IPS-18a (cell line): ENCODE data around the gene PLEKHA5.
"Not testable (repeated sequence)": the region's sequence is repeated elsewhere in the genome, so short reads cannot be mapped to it uniquely, and the experiment has no call there.

Source experiments
- H3K27ac ChIP-seq: one replicate; pipeline ENCODE4 v1.5.1; 2013; ENCODE audit warnings: low read length
- H3K27me3 ChIP-seq: one replicate; pipeline ENCODE4 v1.6.1; 2013; ENCODE audit warnings: mild to moderate bottlenecking, low read length; ENCODE audit not compliant: control insufficient read depth, insufficient read depth
- H3K36me3 ChIP-seq: one replicate; pipeline ENCODE4 v1.6.1; 2013; ENCODE audit warnings: low read depth, low read length; ENCODE audit not compliant: control insufficient read depth
- H3K4me1 ChIP-seq: one replicate; pipeline ENCODE4 v1.6.1; 2013; ENCODE audit warnings: low read depth, low read length; ENCODE audit not compliant: control insufficient read depth
- H3K4me3 ChIP-seq: one replicate; pipeline ENCODE4 v1.5.1; 2013; ENCODE audit warnings: low read length
- H3K9ac ChIP-seq: one replicate; pipeline ENCODE4 v1.6.1; 2013; ENCODE audit warnings: mild to moderate bottlenecking, low read length, moderate library complexity
- H3K9me3 ChIP-seq: one replicate; pipeline ENCODE4 v1.6.1; 2013; ENCODE audit warnings: low read depth, low read length; ENCODE audit not compliant: control insufficient read depth

PLEKHA5 gene

GRCh38 chr12:19170286-19170685 is 40.8 kb downstream of the PLEKHA5 start:
- H3K9ac ChIP-seq, H3K36me3 ChIP-seq, H3K27ac ChIP-seq, H3K27me3 ChIP-seq, H3K9me3 ChIP-seq, H3K4me3 ChIP-seq: not testable (repeated sequence)
- H3K4me1 ChIP-seq: peaks cover 25% of the 10 kb centered on the region

DNA sequence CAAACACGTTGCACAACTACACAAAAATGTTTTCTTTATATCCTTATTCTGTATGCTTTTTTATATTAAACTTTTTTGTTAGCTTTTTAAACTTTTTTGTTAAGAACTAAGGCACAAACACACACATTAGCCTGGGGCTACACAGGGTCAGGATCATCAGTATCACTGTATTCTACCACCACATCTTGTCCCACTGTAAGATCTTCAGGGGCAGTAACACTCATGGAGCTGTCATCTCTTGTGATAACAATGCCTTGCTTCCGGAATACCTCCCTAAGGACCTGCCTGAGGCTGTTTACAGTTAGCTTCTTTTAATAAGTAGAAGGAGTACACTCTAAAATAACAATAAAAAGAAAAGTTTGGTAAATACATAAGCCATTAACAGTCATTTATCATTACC is 42.2 kb downstream of the PLEKHA5 start:
- Histone ChIP-seq H3K9ac (no peak overlapping the region), H3K9me3 (no peaks in the 10 kb centered on the region), H3K27ac (no peak overlapping the region), H3K4me3 (no peak overlapping the region), H3K4me1 (peaks cover 15% of the 10 kb centered on the region), H3K36me3 (no peaks in the 10 kb centered on the region), H3K27me3 (no peaks in the 10 kb centered on the region)

- no peaks in the 10 kb centered on the region for H3K27me3 ChIP-seq
- no peaks in the 10 kb centered on the region for H3K9me3 ChIP-seq
- H3K4me1 ChIP-seq: peaks cover 1% of the 10 kb centered on the region
- H3K4me3 ChIP-seq: no peak overlapping the region
- H3K36me3 ChIP-seq: no peaks in the 10 kb centered on the region
- H3K9ac ChIP-seq: no peak overlapping the region
- no peak overlapping the region for H3K27ac ChIP-seq
Measured at GRCh38 chr12:19177754-19178153, 48.2 kb downstream of the PLEKHA5 start.

DNA sequence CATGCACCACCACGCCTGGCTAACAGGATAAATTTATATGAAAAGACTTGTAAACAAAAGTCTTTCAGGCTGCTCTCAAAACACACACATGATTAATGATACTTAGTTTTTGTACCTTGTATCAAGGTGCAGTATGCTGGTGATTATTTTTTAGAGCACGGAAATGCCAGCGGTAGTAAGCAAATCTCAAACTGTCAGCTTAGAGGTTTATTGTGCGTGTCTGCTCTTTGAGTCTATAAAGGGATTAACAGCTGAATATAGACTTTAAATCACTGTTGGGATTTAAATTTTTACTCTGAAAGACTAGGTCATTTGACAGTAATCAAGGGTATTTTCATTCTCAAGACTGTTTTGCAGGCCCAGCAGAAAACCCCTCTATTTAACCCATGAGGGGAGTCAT is 50.5 kb downstream of the PLEKHA5 start:
- peaks cover 14% of the 10 kb centered on the region for H3K4me1 ChIP-seq
- H3K9ac ChIP-seq: no peak overlapping the region
- no peak overlapping the region for H3K4me3 ChIP-seq
- H3K27ac ChIP-seq: no peak overlapping the region
- no peaks in the 10 kb centered on the region for H3K9me3 ChIP-seq
- no peaks in the 10 kb centered on the region for H3K27me3 ChIP-seq
- H3K36me3 ChIP-seq: no peaks in the 10 kb centered on the region

- no peaks in the 10 kb centered on the region for H3K27me3 ChIP-seq
Measured at GRCh38 chr12:19181666-19182426, 52.3 kb downstream of the PLEKHA5 start.

DNA sequence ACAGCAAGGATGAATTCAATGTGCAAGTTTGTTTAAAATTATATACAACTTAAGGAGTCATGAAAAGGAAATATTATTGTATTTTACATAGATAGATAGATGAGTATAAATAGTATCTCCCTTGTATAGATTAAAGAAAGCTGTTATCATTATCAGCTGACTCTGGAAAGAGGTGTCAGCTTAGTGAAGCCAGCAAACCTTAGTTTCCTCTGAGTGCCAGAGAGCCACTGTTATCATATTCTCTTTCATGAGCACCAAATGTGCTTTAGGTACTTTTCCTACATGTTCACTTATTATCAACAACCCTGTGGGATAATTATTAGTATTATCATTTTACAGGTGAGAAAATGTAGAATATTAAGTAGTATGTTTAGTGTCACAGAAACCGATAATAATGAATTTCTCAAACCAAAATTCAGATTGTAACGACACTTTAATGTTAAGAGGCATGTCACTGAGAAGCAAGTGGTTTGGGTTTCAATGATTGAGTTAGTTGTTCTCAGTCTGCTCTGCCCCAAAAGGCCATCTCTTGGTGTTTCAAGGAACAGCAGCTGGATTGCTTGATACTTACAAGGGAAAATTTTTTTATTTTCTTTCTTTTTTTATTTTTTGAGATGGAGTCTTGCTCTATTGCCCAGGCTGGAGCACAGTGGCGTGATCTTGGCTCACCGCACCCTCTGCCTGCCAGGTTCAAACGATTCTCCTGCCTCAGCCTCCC is 53.7 kb downstream of the PLEKHA5 start:
- Histone ChIP-seq H3K9ac (no peak overlapping the region), H3K9me3 (no peaks in the 10 kb centered on the region), H3K36me3 (no peaks in the 10 kb centered on the region), H3K4me1 (peaks cover 41% of the 10 kb centered on the region), H3K27me3 (no peaks in the 10 kb centered on the region), H3K4me3 (no peak overlapping the region), H3K27ac (no peak overlapping the region)

More at GRCh38 chr12:19181666-19182426, 52.3 kb downstream of the PLEKHA5 start:
- no peaks in the 10 kb centered on the region for H3K9me3 ChIP-seq
- no peak overlapping the region for H3K27ac ChIP-seq
- H3K4me1 ChIP-seq: peaks cover 33% of the 10 kb centered on the region
- no peaks in the 10 kb centered on the region for H3K36me3 ChIP-seq
- no peak overlapping the region for H3K9ac ChIP-seq
- no peak overlapping the region for H3K4me3 ChIP-seq

DNA sequence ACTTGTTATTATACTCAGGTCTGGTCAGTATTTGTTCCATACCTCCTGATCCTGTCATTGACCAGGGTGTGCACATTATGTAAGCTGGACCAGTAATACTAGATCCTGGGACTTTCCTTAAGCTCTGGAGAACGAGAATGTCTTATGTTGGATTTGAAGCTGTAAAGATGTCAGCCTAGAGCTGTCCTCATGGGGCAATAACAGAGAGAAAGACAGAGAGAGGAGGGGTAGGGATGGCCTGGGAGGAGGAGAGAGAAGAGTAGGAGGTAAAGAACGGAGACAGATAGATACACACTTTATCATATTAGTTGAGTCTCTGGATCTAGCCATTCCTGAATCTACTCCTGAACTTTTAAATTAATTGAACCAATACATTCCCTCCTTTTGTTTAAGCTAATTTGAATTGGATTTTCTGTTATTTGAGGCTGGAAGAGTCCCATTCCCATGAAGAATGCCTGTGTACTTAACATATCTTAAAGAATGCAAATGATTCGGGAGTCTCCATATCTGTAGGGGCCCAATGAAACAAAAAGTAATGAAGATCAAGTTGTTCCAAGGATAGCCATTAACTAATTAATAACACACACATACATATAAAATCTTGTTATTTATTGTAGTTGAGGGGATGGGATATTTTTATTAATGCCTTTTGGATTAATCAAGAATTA is 55.9 kb downstream of the PLEKHA5 start:
- H3K9ac ChIP-seq: peak overlapping the region; percentile 11
- no peaks in the 10 kb centered on the region for H3K9me3 ChIP-seq
- H3K27ac ChIP-seq: peak overlapping the region; percentile 83
- H3K36me3 ChIP-seq: no peaks in the 10 kb centered on the region
- H3K27me3 ChIP-seq: no peaks in the 10 kb centered on the region
- peaks cover 57% of the 10 kb centered on the region for H3K4me1 ChIP-seq
- H3K4me3 ChIP-seq: peak overlapping the region; percentile 26

DNA sequence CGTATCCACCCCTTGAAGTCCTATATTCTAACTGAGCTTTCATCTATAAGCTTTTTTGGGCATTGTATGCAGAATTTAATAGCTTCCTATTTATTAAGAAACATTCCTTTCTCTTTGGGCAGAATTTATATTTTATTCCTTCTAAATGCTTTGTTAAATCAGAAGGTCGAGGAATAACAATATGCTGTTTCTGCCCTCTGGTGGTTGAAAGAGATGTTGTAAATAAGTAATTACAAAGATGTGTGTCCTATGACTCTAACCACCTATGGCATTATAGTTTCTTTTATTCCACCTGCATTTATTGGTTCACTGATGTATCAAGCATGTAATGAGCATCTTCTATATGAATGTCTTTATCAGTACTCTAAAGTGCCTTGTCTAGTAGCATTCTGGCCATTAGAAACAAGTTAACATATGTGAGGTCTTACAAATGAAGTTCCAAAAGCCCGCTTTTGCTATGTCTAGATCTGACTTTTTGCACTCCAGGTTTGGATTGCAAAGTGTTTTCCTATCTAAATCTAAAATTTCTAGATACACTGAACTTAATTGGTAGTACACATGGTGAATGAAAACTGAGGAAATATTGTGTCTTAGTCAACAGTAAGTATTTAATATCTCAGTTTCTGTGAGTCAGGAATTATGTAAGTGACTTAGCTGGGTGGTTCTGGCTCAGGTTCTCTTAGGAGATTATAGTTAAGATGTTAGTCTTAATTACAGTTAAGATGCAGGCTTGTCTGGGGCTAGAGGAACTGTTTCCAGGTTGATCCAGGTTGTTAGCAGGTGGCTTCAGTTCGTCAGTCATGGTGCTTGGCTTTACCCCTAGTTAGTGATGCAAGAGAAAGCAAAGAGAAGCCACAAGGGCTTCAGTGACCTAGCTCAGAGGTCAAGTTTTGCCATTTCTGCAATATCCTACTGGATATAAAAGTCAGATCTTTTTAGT is 57.5 kb downstream of the PLEKHA5 start:
- Histone ChIP-seq H3K9me3 (no peaks in the 10 kb centered on the region), H3K4me3 (no peak overlapping the region), H3K9ac (no peak overlapping the region), H3K27ac (no peak overlapping the region), H3K4me1 (peaks cover 69% of the 10 kb centered on the region), H3K36me3 (no peaks in the 10 kb centered on the region), H3K27me3 (no peaks in the 10 kb centered on the region)

- Histone ChIP-seq H3K4me1 (peaks cover 59% of the 10 kb centered on the region), H3K27me3 (no peaks in the 10 kb centered on the region), H3K36me3 (no peaks in the 10 kb centered on the region), H3K27ac (no peak overlapping the region), H3K9ac (no peak overlapping the region), H3K4me3 (no peak overlapping the region), H3K9me3 (no peaks in the 10 kb centered on the region)
Measured at GRCh38 chr12:19189522-19189921, 60.0 kb downstream of the PLEKHA5 start.

GRCh38 chr12:19190292-19191031 is 60.9 kb downstream of the PLEKHA5 start:
- Histone ChIP-seq H3K36me3 (no peaks in the 10 kb centered on the region), H3K4me3 (no peak overlapping the region), H3K9me3 (no peaks in the 10 kb centered on the region), H3K27ac (no peak overlapping the region), H3K27me3 (no peaks in the 10 kb centered on the region), H3K4me1 (peaks cover 50% of the 10 kb centered on the region), H3K9ac (no peak overlapping the region)
